Gastroesophageal sphincter (tissue), 4 donors: ENCODE results near the gene GRIP2. TPM values are rescaled to one million over a fixed set of nuclear protein-coding genes. Genes with fewer than 3 reads are reported as not detected.

Experiments
- ATAC-seq: fragments of 150-250 bp; one replicate; pipeline ENCODE4 v1.9.1; 2016; ENCODE audit warnings: mild to moderate bottlenecking, moderate library complexity
- H3K27ac ChIP-seq, 4 donors: fragments of 200-600 bp; sonication (generic) in 3 of 4; 1 replicate in 3 of 4; 2 replicates in 1 of 4; pipeline ENCODE4 v1.5.1; 2016 to 2019
- H3K27me3 ChIP-seq: fragments of 200-600 bp; sonication (generic); one replicate; pipeline ENCODE4 v1.5.1; 2019
- H3K36me3 ChIP-seq, 2 donors: fragments of 200-600 bp; sonication (generic); one replicate each; pipeline ENCODE4 v1.5.1; 2019; ENCODE audit warnings: control low read depth in 1 of 2
- H3K4me1 ChIP-seq, 3 donors: fragments of 200-600 bp; sonication (generic); 1 replicate in 2 of 3; 2 replicates in 1 of 3; pipeline ENCODE4 v1.5.1; 2016 to 2019; ENCODE audit warnings: control low read depth in 2 of 3
- H3K4me3 ChIP-seq, 2 donors: fragments of 200-600 bp; sonication (generic); one replicate each; pipeline ENCODE4 v1.5.1; 2019; ENCODE audit warnings: mild to moderate bottlenecking in 1 of 2, moderate library complexity in 1 of 2
- H3K9me3 ChIP-seq, 3 donors: fragments of 200-600 bp; sonication (generic); one replicate each; pipeline ENCODE4 v1.5.1; 2017 to 2019; ENCODE audit warnings: control low read depth in 2 of 3
- CTCF ChIP-seq, 4 experiments: fragments of 200-600 bp in 2 of 4; fragments of 450-650 bp in 2 of 4; sonication (generic) in 1 of 4; IDR thresholded peaks; one replicate each; pipeline ENCODE4 v1.5.1; 2017 to 2019; ENCODE audit warnings: antibody characterized with exemption in 4 of 4, mild to moderate bottlenecking in 2 of 4, moderate library complexity in 2 of 4
- EP300 ChIP-seq: sonication (generic); formaldehyde crosslinking; IDR thresholded peaks from one replicate; pipeline ENCODE4 v1.6.1; 2017; ENCODE audit warnings: antibody characterized with exemption, mild to moderate bottlenecking
- POLR2A ChIP-seq, 2 donors: fragments of 450-650 bp; IDR thresholded peaks; one replicate each; pipeline ENCODE4 v1.6.1; 2017; ENCODE audit warnings: antibody characterized with exemption in 2 of 2, mild to moderate bottlenecking in 2 of 2, moderate library complexity in 1 of 2
- POLR2AphosphoS5 ChIP-seq: sonication (generic); formaldehyde crosslinking; IDR thresholded peaks from one replicate; pipeline ENCODE4 v1.6.1; 2017; ENCODE audit warnings: antibody characterized with exemption
- WGBS, 2 donors: methylation state at CpG; one replicate each; pipeline ENCODE4 v1.1.5; 2018; ENCODE audit warnings: low coverage in 1 of 2; 5-methylcytosine and 5-hydroxymethylcytosine counted together
- total RNA-seq, 4 donors: library from RNA; depleted of rRNA; stranded (reverse); fragments of >200 nt; gene quantifications; one replicate each; pipeline ENCODE4 v1.1.0, GENCODE V29; 2016

Gene GRIP2
- total RNA-seq, 4 donors from 2014 or later, result 0.27 to 1.6 (median 0.72) TPM

DNA sequence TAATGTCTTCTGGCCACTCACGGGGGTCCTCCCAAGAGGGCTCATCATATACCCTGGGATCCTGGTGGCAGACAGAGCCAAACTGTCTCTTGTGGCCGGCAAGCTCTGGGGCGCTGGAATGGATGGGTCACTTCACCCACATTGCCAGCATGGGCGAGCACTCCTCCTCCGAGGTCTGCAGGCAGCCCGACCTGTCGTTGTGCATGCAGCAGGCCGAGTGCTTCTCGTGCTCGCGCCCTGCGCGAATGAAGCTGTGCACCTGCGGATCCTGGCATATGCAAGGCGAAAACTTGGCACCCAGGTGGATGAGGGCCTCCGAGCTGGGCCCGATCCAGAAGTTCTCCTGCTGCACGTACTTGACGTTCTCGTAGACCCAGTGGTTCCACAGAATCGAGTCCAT lies 33.6 kb upstream of the GRIP2 start:
- no peak overlapping the region for H3K4me3 ChIP-seq
- ATAC-seq, result no peak
- no peak for TF ChIP-seq EP300
- no peak for TF ChIP-seq CTCF (IDR thresholded peaks at IDR 0.05)
- TF ChIP-seq POLR2AphosphoS5, result no peak
- no peak for TF ChIP-seq POLR2A (IDR thresholded peaks at IDR 0.05)
- H3K9me3 ChIP-seq, result no peaks in the 10 kb centered on the region
- no peaks in the 10 kb centered on the region for H3K36me3 ChIP-seq
- WGBS, 2 donors, result no CpG with 5 or more reads among the region's 21 CpGs
- no peak overlapping the region for H3K27ac ChIP-seq
- H3K27me3 ChIP-seq, result peaks cover 35% of the 10 kb centered on the region
- H3K4me1 ChIP-seq, result no peaks in the 10 kb centered on the region

- H3K4me3 ChIP-seq, result no peak overlapping the region
- 100% methylated on average over 1 of the region's 5 CpGs; no CpG with 5 or more reads in 1 of the 2 donors for WGBS, 2 donors
- no peak overlapping the region for H3K27ac ChIP-seq
- H3K27me3 ChIP-seq, result peaks cover 38% of the 10 kb centered on the region
- no peaks in the 10 kb centered on the region for H3K9me3 ChIP-seq
- H3K36me3 ChIP-seq, result no peaks in the 10 kb centered on the region
- H3K4me1 ChIP-seq, result no peaks in the 10 kb centered on the region
- no peak for TF ChIP-seq POLR2A (IDR thresholded peaks at IDR 0.05)
- no peak for ATAC-seq
Measured at GRCh38 chr3:14570864-14571263, 30.7 kb upstream of the GRIP2 start.

- ATAC-seq, result no peak
- WGBS, 2 donors, result 36% methylated on average over 4 of the region's 5 CpGs; no CpG with 5 or more reads in 1 of the 2 donors
- Histone ChIP-seq H3K36me3 (no peaks in the 10 kb centered on the region), H3K4me3 (no peak overlapping the region), H3K27ac (no peak overlapping the region), H3K4me1 (no peaks in the 10 kb centered on the region), H3K9me3 (no peaks in the 10 kb centered on the region), H3K27me3 (peaks cover 31% of the 10 kb centered on the region)
- TF ChIP-seq POLR2AphosphoS5 (no peak), CTCF (IDR thresholded peaks at IDR 0.05) (no peak), POLR2A (IDR thresholded peaks at IDR 0.05) (no peak), EP300 (no peak)
Measured at GRCh38 chr3:14570089-14570488, 29.9 kb upstream of the GRIP2 start.

DNA sequence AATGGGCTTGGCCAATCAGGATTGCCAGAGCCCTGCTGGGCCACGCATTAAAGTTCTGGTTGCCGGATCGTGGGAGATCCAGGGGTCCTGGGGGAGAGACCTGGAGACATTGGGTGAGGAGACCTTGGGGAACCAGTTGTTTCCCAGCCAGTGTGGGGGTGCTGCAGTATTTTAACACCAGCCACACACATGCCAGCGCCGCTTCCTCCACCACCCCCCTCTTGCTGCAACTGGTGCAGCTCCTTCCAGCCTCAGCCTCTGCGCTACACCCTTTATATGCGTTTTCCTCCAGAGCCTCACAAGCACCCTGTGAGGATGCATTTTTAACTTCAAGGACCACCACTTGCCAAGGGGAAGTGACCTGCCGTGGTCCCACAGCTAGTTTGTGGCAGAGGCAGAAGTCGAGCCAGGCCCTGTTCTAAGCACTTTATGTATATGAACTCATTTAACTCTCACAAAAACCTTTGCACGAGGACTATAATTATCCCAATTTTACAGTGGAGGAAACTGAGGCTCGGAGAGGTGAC lies 29.4 kb upstream of the GRIP2 start:
- no peaks in the 10 kb centered on the region for H3K36me3 ChIP-seq
- no peaks in the 10 kb centered on the region for H3K4me1 ChIP-seq
- H3K9me3 ChIP-seq, result no peaks in the 10 kb centered on the region
- no peak for TF ChIP-seq CTCF (IDR thresholded peaks at IDR 0.05)
- no peak for TF ChIP-seq EP300
- no peak for TF ChIP-seq POLR2A (IDR thresholded peaks at IDR 0.05)
- TF ChIP-seq POLR2AphosphoS5, result no peak
- WGBS, 2 donors, result 66 to 70% methylated on average over 2 to 7 of the region's 11 CpGs
- no peak for ATAC-seq
- H3K27me3 ChIP-seq, result peaks cover 33% of the 10 kb centered on the region
- H3K27ac ChIP-seq, result no peak overlapping the region
- H3K4me3 ChIP-seq, result no peak overlapping the region

GRCh38 chr3:14568269-14568668 lies 28.1 kb upstream of the GRIP2 start:
- TF ChIP-seq CTCF (IDR thresholded peaks at IDR 0.05) (no peak), POLR2AphosphoS5 (no peak), POLR2A (IDR thresholded peaks at IDR 0.05) (no peak), EP300 (no peak)
- Histone ChIP-seq H3K4me3 (no peak overlapping the region), H3K27ac (no peak overlapping the region), H3K4me1 (no peaks in the 10 kb centered on the region), H3K27me3 (peaks cover 22% of the 10 kb centered on the region), H3K36me3 (no peaks in the 10 kb centered on the region), H3K9me3 (no peaks in the 10 kb centered on the region)
- WGBS, 2 donors, result 93% methylated on average over 4 of the region's 7 CpGs; no CpG with 5 or more reads in 1 of the 2 donors
- no peak for ATAC-seq
